SH-SY5Y (cell line): ENCODE data around the gene TCF23.

ENCODE experiments used
- GATA2 ChIP-seq: IDR thresholded peaks from 2 replicates; pipeline ENCODE4 v1.6.1; 2011; ENCODE audit warnings: mild to moderate bottlenecking, low read depth, low read length
- GATA3 ChIP-seq: IDR thresholded peaks from 2 replicates; pipeline ENCODE4 v1.6.1; 2011; ENCODE audit warnings: low read depth, mild to moderate bottlenecking, low read length, moderate library complexity

GRCh38 chr2:27152796-27153464, 4.1 kb downstream of the TCF23 start:
- TF ChIP-seq GATA2 (no peak), GATA3 (no peak)
